ENCODE data around the gene MYO3B. TPM values are rescaled to one million over a fixed set of nuclear protein-coding genes. Genes with fewer than 3 reads are reported as not detected.

The MYO3B gene
- polyA plus RNA-seq, 1 experiment = 0.10 TPM

GRCh38 chr2:170313347-170313991 is 135.5 kb downstream of the MYO3B start:
- TF ChIP-seq, protein P1, sequence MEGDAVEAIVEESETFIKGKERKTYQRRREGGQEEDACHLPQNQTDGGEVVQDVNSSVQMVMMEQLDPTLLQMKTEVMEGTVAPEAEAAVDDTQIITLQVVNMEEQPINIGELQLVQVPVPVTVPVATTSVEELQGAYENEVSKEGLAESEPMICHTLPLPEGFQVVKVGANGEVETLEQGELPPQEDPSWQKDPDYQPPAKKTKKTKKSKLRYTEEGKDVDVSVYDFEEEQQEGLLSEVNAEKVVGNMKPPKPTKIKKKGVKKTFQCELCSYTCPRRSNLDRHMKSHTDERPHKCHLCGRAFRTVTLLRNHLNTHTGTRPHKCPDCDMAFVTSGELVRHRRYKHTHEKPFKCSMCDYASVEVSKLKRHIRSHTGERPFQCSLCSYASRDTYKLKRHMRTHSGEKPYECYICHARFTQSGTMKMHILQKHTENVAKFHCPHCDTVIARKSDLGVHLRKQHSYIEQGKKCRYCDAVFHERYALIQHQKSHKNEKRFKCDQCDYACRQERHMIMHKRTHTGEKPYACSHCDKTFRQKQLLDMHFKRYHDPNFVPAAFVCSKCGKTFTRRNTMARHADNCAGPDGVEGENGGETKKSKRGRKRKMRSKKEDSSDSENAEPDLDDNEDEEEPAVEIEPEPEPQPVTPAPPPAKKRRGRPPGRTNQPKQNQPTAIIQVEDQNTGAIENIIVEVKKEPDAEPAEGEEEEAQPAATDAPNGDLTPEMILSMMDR (IDR thresholded peaks at IDR 0.05; ENCODE audit: low read depth, low read length) = no peak
- CTCF ChIA-PET = no interaction called here
- no peak overlapping the region for H3K4me3 ChIP-seq (ENCODE audit: low read depth, low read length)
- H3K27me3 ChIP-seq (ENCODE audit: control insufficient read depth, insufficient read depth, low read length) = no peaks in the 10 kb centered on the region
- DNase-seq (ENCODE audit: low read depth, low spot score) = no peak
- POLR2A ChIA-PET = no interaction called here
- H3K9me3 ChIP-seq (ENCODE audit: control insufficient read depth, insufficient read depth, low read length) = no peaks in the 10 kb centered on the region
- H3K27ac ChIP-seq (ENCODE audit: low read depth, low read length) = no peak overlapping the region

DNA sequence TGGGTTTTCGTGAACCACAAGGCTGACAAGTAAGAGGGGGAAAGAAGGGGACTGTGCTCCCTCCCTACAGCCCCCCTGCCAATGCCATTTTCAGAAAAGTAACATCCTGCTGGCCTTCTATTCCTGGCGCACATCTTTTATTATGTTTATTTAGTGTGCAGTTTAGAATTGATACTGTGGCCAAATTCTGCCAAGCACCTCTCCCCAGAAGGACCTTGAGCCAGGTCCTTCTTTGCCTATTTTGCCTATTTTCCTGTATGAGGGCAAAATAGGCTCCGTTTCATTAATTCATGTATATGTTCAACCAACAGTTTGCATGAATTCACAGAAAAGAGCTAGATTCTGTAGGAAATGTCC is 136.0 kb downstream of the MYO3B start:
- Histone ChIP-seq H3K4me3 (ENCODE audit: low read depth, low read length) (no peak overlapping the region), H3K27me3 (ENCODE audit: control insufficient read depth, insufficient read depth, low read length) (no peaks in the 10 kb centered on the region), H3K27ac (ENCODE audit: low read depth, low read length) (no peak overlapping the region), H3K9me3 (ENCODE audit: control insufficient read depth, insufficient read depth, low read length) (no peaks in the 10 kb centered on the region)
- TF ChIP-seq, protein P1 (IDR thresholded peaks at IDR 0.05; ENCODE audit: low read depth, low read length) = no peak
- DNase-seq (ENCODE audit: low read depth, low spot score) = no peak
- CTCF ChIA-PET = no interaction called here
- POLR2A ChIA-PET = no interaction called here

GRCh38 chr2:170314744-170315447 is 136.9 kb downstream of the MYO3B start:
- no peak for DNase-seq (ENCODE audit: low read depth, low spot score)
- TF ChIP-seq, protein P1 (IDR thresholded peaks at IDR 0.05; ENCODE audit: low read depth, low read length) = no peak
- ChIA-PET POLR2A (no interaction called here), CTCF (interaction anchor here (0.7 to 1.1 kb wide), 3 partner anchors 8 to 558 kb away, joined by 3 to 6 read pairs (median 3); no protein-coding TSS in a partner anchor)
- H3K27ac ChIP-seq (ENCODE audit: low read depth, low read length) = no peak overlapping the region
- H3K9me3 ChIP-seq (ENCODE audit: control insufficient read depth, insufficient read depth, low read length) = no peaks in the 10 kb centered on the region
- no peaks in the 10 kb centered on the region for H3K27me3 ChIP-seq (ENCODE audit: control insufficient read depth, insufficient read depth, low read length)
- H3K4me3 ChIP-seq (ENCODE audit: low read depth, low read length) = no peak overlapping the region

DNA sequence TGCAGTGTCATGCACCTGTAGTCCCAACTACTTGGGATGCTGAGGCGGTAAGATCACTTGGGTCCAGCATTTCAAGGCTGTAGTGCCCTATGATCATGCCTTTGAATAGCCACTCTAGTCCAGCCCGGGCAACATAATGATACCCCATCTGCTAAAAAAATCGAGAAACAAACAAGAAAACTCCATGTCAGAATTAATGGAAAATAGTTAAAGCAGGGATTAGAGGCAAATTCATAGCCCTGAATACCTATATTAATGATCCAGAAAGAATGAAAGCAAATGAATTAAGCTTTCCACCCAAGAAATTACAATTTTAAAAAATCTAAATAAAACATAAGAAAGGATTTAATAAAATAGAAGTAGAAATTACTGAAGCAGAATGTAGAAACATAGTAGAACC is 143.0 kb downstream of the MYO3B start:
- Histone ChIP-seq H3K4me3 (ENCODE audit: low read depth, low read length) (no peak overlapping the region), H3K9me3 (ENCODE audit: control insufficient read depth, insufficient read depth, low read length) (peaks cover 3% of the 10 kb centered on the region; the same call in 1 of the 2 replicates), H3K27me3 (ENCODE audit: control insufficient read depth, insufficient read depth, low read length) (no peaks in the 10 kb centered on the region), H3K27ac (ENCODE audit: low read depth, low read length) (no peak overlapping the region)
- CTCF ChIA-PET = interaction anchor here (0.8 to 1.3 kb wide), 2 partner anchors 85 to 553 kb away, joined by 3 read pairs; no protein-coding TSS in a partner anchor
- TF ChIP-seq, protein P1 (IDR thresholded peaks at IDR 0.05; ENCODE audit: low read depth, low read length) = no peak
- no peak for DNase-seq (ENCODE audit: low read depth, low spot score)
- POLR2A ChIA-PET = no interaction called here

- Histone ChIP-seq H3K27me3 (ENCODE audit: control insufficient read depth, insufficient read depth, low read length) (no peaks in the 10 kb centered on the region), H3K9me3 (ENCODE audit: control insufficient read depth, insufficient read depth, low read length) (peaks cover 3% of the 10 kb centered on the region; the same call in 1 of the 2 replicates), H3K4me3 (ENCODE audit: low read depth, low read length) (no peak overlapping the region), H3K27ac (ENCODE audit: low read depth, low read length) (no peak overlapping the region)
- no peak for DNase-seq (ENCODE audit: low read depth, low spot score)
- ChIA-PET CTCF (interaction anchor here (1.3 kb wide), 1 partner anchor 552 kb away, joined by 3 read pairs; no protein-coding TSS in a partner anchor), POLR2A (no interaction called here)
- TF ChIP-seq, protein P1 (IDR thresholded peaks at IDR 0.05; ENCODE audit: low read depth, low read length) = no peak
Measured at GRCh38 chr2:170321526-170321925, 143.6 kb downstream of the MYO3B start.
